ENCODE results near the gene DOCK2.

DNA sequence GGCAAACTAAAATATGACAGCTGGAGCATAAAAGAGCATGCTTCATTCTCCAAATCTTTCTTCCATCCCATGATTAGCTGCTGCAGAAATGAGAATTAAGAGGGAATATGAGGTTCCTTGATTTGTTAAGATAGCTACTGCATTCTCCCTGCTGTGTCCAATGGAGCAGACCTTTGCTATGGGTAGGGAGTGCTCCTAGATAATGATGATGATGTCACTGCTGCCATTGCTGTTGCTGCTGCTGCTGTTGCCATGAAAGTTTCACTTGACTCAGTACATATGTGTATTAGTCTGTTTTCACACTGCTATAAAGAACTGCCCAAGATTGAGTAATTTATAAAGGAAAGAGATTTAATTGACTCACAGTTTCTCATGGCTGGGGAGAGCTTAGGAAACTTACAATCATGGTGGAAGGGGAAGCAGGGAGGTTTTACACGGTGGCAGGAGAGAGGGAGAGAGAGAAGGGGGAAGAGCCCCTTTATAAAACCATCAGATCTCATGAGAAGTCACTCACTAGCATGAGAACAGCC lies 214.3 kb downstream of the DOCK2 start:
- no peak for TF ChIP-seq EZH2 (IDR thresholded peaks at IDR 0.05; ENCODE audit: insufficient read depth, poor library complexity, severe bottlenecking)
- no peak for TF ChIP-seq EZH2phosphoT487 (IDR thresholded peaks at IDR 0.05; ENCODE audit: insufficient read depth, low read depth)
